Mesendoderm (in vitro differentiated cells): Measurements from ENCODE around the gene UNC119B.

Experiments
- DNase-seq: peaks from one replicate; pipeline ENCODE4 v3.0.0; 2013
- H2AK5ac ChIP-seq: 2 replicates; pipeline ENCODE4 v1.6.1; 2013; ENCODE audit warnings: low read length, inconsistent platforms
- H2BK120ac ChIP-seq: 2 replicates; pipeline ENCODE4 v1.6.1; 2013; ENCODE audit warnings: low read depth, mild to moderate bottlenecking, low read length, moderate library complexity, mixed read lengths
- H2BK15ac ChIP-seq: replicated peaks from 2 replicates; pipeline ENCODE4 v1.6.1; 2013; ENCODE audit warnings: low read depth, mild to moderate bottlenecking, moderate library complexity
- H2BK5ac ChIP-seq: 2 replicates; pipeline ENCODE4 v1.6.1; 2013; ENCODE audit warnings: low read length, inconsistent platforms
- H3K18ac ChIP-seq: 2 replicates; pipeline ENCODE4 v1.6.1; 2013; ENCODE audit warnings: mild to moderate bottlenecking, low read length, mixed read lengths
- H3K23ac ChIP-seq: one replicate; pipeline ENCODE4 v1.6.1; 2013; ENCODE audit warnings: low read length
- H3K27ac ChIP-seq: 2 replicates; pipeline ENCODE4 v1.5.1; 2013; ENCODE audit warnings: low read depth, mild to moderate bottlenecking, inconsistent platforms, low read length, moderate library complexity
- H3K27me3 ChIP-seq: 2 replicates; pipeline ENCODE4 v1.6.1; 2013; ENCODE audit warnings: low read length, control low read depth, mild to moderate bottlenecking, inconsistent platforms; ENCODE audit not compliant: insufficient read depth, poor library complexity
- H3K36me3 ChIP-seq: 2 replicates; pipeline ENCODE4 v1.6.1; 2013; ENCODE audit warnings: low read length, inconsistent platforms; ENCODE audit not compliant: control insufficient read depth, insufficient read depth
- H3K4ac ChIP-seq: one replicate; pipeline ENCODE4 v1.6.1; 2013; ENCODE audit warnings: low read depth, mild to moderate bottlenecking, low read length, moderate library complexity
- H3K4me1 ChIP-seq: 2 replicates; pipeline ENCODE4 v1.6.1; 2013; ENCODE audit warnings: low read depth, low read length, inconsistent platforms; ENCODE audit not compliant: control insufficient read depth
- H3K4me2 ChIP-seq: 2 replicates; pipeline ENCODE4 v1.6.1; 2013; ENCODE audit warnings: low read length
- H3K4me3 ChIP-seq: 2 replicates; pipeline ENCODE4 v1.5.1; 2013; ENCODE audit warnings: mild to moderate bottlenecking, low read length
- H3K56ac ChIP-seq: one replicate; pipeline ENCODE4 v1.6.1; 2013; ENCODE audit warnings: low read length
- H3K79me1 ChIP-seq: 2 replicates; pipeline ENCODE4 v1.6.1; 2013; ENCODE audit warnings: low read length, inconsistent platforms
- H3K79me2 ChIP-seq: 2 replicates; pipeline ENCODE4 v1.6.1; 2013; ENCODE audit warnings: mild to moderate bottlenecking, low read length; ENCODE audit not compliant: control insufficient read depth, insufficient read depth
- H3K9ac ChIP-seq: 2 replicates; pipeline ENCODE4 v1.6.1; 2013; ENCODE audit warnings: low read length, inconsistent platforms
- H4K5ac ChIP-seq: one replicate; pipeline ENCODE4 v1.6.1; 2013; ENCODE audit warnings: low read length
- H4K8ac ChIP-seq: one replicate; pipeline ENCODE4 v1.6.1; 2013; ENCODE audit warnings: low read depth, mild to moderate bottlenecking, control low read depth, low read length, moderate library complexity
- WGBS: extraction: QIAGEN DNeasy Blood & Tissue Kit; methylation state at CpG from one replicate; pipeline ENCODE4 v1.1.7; 2013; ENCODE audit warnings: low lambda C conversion rate, missing lambda C conversion rate; ENCODE audit not compliant: insufficient coverage; ENCODE audit errors: extremely low coverage; 5-methylcytosine and 5-hydroxymethylcytosine counted together

Gene UNC119B

DNA sequence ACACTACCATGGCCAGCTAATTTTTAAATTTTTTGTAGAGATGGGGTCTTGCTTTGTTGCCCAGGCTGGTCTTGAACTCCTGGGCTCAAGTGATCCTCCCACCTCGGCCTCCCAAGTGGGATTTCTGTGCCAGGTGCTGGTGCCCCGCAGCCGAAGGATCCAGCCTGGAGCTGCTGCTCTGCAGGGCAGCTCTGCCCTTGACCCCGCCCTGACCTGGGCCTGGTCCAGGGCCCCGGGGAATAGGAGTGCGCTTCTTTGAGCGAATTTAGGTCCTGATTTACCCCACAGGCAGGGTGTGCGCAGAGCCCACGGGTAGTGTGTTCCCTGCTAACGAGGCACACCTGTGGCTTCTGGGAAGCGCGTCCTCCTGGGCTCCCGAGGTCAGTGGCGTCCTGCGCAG, 30.6 kb downstream of the UNC119B start:
- Histone ChIP-seq H3K9ac (no peak overlapping the region), H3K18ac (no peak overlapping the region), H3K27ac (no peak overlapping the region), H3K79me1 (no peaks in the 10 kb centered on the region), H2BK15ac (no peak overlapping the region), H3K23ac (no peak overlapping the region), H3K36me3 (no peaks in the 10 kb centered on the region), H2AK5ac (no peak overlapping the region), H3K79me2 (no peaks in the 10 kb centered on the region), H3K4ac (no peak overlapping the region), H4K8ac (no peak overlapping the region), H2BK5ac (no peak overlapping the region), H3K4me2 (no peak overlapping the region), H3K56ac (no peak overlapping the region), H2BK120ac (no peak overlapping the region), H3K27me3 (no peaks in the 10 kb centered on the region), H3K4me1 (no peaks in the 10 kb centered on the region), H3K4me3 (no peak overlapping the region), H4K5ac (no peak overlapping the region)
- no peak for DNase-seq
- no CpG with 5 or more reads among the region's 15 CpGs for WGBS

DNA sequence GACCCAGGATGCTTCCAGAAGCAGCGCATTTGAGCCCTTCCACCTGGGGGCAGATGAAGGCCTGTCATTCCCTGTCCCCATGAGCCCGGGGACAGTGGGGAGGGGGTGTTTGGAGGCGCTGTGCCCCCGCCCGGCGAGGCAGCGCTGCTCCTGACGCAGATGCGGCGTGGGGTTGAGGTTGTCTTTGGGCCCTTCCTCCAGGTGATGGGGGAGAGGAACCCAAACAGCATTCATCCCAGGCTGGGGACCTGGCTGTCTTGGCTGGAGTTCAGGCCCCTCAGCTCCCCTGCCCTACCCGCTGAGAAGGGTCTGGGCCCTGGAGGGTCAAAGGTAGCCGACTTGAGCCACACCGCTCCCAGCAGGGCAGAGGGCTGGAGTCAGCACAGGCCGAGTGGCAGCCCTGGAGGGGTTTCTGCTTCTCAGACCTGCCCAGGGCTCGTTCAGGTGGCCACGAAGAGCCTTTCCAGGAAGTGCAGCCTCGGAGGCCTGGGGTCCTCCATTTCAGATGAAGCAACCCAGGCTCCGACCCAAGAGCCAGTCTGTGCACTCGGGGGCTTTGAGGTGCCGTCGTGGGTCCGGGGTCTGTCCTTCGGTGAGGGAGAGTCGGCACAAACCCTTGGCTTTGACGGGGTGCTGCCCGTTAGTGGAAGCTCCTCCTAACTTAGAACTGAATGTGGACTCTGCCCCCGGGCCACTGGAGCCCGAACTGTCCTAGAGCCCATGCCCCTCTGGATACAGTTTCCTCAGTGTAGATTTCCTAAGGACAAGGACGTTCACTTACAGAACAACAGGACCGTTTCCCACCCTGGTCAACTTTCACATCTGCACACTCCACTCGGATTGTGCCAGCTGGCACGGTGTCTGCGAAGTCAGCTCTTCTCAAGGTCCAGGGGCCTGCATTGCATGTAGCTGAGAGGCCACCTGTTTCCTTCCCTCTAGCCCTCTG, 31.5 kb downstream of the UNC119B start:
- Histone ChIP-seq H3K4ac (no peak overlapping the region), H3K27me3 (no peaks in the 10 kb centered on the region), H3K4me2 (no peak overlapping the region), H3K4me3 (no peak overlapping the region), H3K79me1 (no peaks in the 10 kb centered on the region), H3K56ac (no peak overlapping the region), H3K23ac (no peak overlapping the region), H3K9ac (no peak overlapping the region), H2BK120ac (no peak overlapping the region), H2BK15ac (no peak overlapping the region), H3K79me2 (no peaks in the 10 kb centered on the region), H3K36me3 (no peaks in the 10 kb centered on the region), H4K8ac (no peak overlapping the region), H2BK5ac (no peak overlapping the region), H3K4me1 (no peaks in the 10 kb centered on the region), H4K5ac (no peak overlapping the region), H2AK5ac (no peak overlapping the region), H3K18ac (no peak overlapping the region), H3K27ac (no peak overlapping the region)
- DNase-seq = no peak
- no CpG with 5 or more reads among the region's 33 CpGs for WGBS

- H2BK15ac ChIP-seq = no peak overlapping the region
- no peak for DNase-seq
- H3K79me1 ChIP-seq = no peaks in the 10 kb centered on the region
- H2AK5ac ChIP-seq = no peak overlapping the region
- H4K5ac ChIP-seq = no peak overlapping the region
- no peaks in the 10 kb centered on the region for H3K4me1 ChIP-seq
- no peak overlapping the region for H3K18ac ChIP-seq
- H3K9ac ChIP-seq = no peak overlapping the region
- no peak overlapping the region for H3K23ac ChIP-seq
- no peaks in the 10 kb centered on the region for H3K79me2 ChIP-seq
- no peak overlapping the region for H3K27ac ChIP-seq
- no peak overlapping the region for H2BK5ac ChIP-seq
- H3K4me2 ChIP-seq = no peak overlapping the region
- no peak overlapping the region for H3K4me3 ChIP-seq
- no peaks in the 10 kb centered on the region for H3K27me3 ChIP-seq
- H4K8ac ChIP-seq = no peak overlapping the region
- H2BK120ac ChIP-seq = no peak overlapping the region
- no peak overlapping the region for H3K56ac ChIP-seq
- no peak overlapping the region for H3K4ac ChIP-seq
- no peaks in the 10 kb centered on the region for H3K36me3 ChIP-seq
- no CpG with 5 or more reads among the region's 15 CpGs for WGBS
These were observed 34.8 kb downstream of the UNC119B start for GRCh38 chr12:120744922-120745493.

DNA sequence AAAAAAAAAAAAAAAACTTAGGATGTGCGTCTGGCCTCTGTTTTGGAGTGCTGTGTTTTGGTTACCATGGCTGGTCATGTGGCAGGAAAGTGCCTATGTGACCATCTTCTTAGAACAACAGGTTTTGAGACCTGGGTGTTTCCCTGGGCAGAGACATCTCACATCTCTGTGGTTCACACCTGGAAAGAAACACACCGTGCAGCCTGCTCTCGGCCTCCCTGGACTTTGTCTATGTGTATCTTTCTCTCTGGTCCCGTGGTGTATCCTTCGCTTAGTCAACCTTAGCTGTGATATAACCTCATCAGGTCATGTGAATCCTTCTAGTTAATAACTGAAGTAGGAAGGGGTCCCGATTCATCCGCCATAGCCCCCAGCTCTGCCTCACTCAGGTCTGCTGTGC, 38.0 kb downstream of the UNC119B start:
- Histone ChIP-seq H3K27me3 (no peaks in the 10 kb centered on the region), H2BK15ac (no peak overlapping the region), H4K5ac (no peak overlapping the region), H3K79me2 (no peaks in the 10 kb centered on the region), H3K27ac (no peak overlapping the region), H3K4ac (no peak overlapping the region), H4K8ac (no peak overlapping the region), H3K4me1 (no peaks in the 10 kb centered on the region), H3K23ac (no peak overlapping the region), H3K36me3 (no peaks in the 10 kb centered on the region), H3K4me3 (no peak overlapping the region), H3K18ac (no peak overlapping the region), H3K79me1 (no peaks in the 10 kb centered on the region), H3K56ac (no peak overlapping the region), H3K9ac (no peak overlapping the region), H2BK120ac (no peak overlapping the region), H2BK5ac (no peak overlapping the region), H2AK5ac (no peak overlapping the region), H3K4me2 (no peak overlapping the region)
- WGBS = no CpG with 5 or more reads among the region's 7 CpGs
- no peak for DNase-seq

GRCh38 chr12:120749256-120749655, 39.0 kb downstream of the UNC119B start:
- Histone ChIP-seq H3K27ac (no peak overlapping the region), H3K79me1 (no peaks in the 10 kb centered on the region), H3K23ac (no peak overlapping the region), H3K4me2 (no peak overlapping the region), H3K27me3 (no peaks in the 10 kb centered on the region), H3K4ac (no peak overlapping the region), H2AK5ac (no peak overlapping the region), H3K9ac (no peak overlapping the region), H2BK5ac (no peak overlapping the region), H4K5ac (no peak overlapping the region), H4K8ac (no peak overlapping the region), H3K4me3 (no peak overlapping the region), H2BK15ac (no peak overlapping the region), H3K79me2 (no peaks in the 10 kb centered on the region), H3K36me3 (no peaks in the 10 kb centered on the region), H3K56ac (no peak overlapping the region), H2BK120ac (no peak overlapping the region), H3K18ac (no peak overlapping the region), H3K4me1 (no peaks in the 10 kb centered on the region)
- DNase-seq = no peak
- WGBS = no CpG with 5 or more reads among the region's 5 CpGs
